ENCODE results near the gene ZNF625.

- TF ChIP-seq, protein P1, sequence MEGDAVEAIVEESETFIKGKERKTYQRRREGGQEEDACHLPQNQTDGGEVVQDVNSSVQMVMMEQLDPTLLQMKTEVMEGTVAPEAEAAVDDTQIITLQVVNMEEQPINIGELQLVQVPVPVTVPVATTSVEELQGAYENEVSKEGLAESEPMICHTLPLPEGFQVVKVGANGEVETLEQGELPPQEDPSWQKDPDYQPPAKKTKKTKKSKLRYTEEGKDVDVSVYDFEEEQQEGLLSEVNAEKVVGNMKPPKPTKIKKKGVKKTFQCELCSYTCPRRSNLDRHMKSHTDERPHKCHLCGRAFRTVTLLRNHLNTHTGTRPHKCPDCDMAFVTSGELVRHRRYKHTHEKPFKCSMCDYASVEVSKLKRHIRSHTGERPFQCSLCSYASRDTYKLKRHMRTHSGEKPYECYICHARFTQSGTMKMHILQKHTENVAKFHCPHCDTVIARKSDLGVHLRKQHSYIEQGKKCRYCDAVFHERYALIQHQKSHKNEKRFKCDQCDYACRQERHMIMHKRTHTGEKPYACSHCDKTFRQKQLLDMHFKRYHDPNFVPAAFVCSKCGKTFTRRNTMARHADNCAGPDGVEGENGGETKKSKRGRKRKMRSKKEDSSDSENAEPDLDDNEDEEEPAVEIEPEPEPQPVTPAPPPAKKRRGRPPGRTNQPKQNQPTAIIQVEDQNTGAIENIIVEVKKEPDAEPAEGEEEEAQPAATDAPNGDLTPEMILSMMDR (conservative IDR thresholded peaks at IDR 0.05 in 1 of 2, IDR thresholded peaks at IDR 0.05 in 1 of 2; ENCODE audit: extremely low read depth in 1 of 2, insufficient read depth in 1 of 2, low read depth in 1 of 2, low read length in 2 of 2): no peak
- TF ChIP-seq EZH2 (IDR thresholded peaks at IDR 0.05; ENCODE audit: borderline replicate concordance, low read length): no peak
These were observed 38.5 kb upstream of the ZNF625 start for GRCh38 chr19:12194827-12195731.
